CD8-positive, alpha-beta memory T cell (primary cell): Measurements from ENCODE around the gene KCNMA1. TPM values are rescaled to one million over a fixed set of nuclear protein-coding genes. Genes with fewer than 3 reads are reported as not detected.

Experiments
- CTCF ChIA-PET: fragments of 350-600 bp; sonication (Branson Sonifier 250); formaldehyde crosslinking; loops from one replicate; lab custom pipeline; 2021; ENCODE audit warnings: antibody characterized with exemption; lab: Charles Lee
- POLR2A ChIA-PET: fragments of 350-600 bp; sonication (Branson Sonifier 250); formaldehyde crosslinking; loops from one replicate; lab custom pipeline; 2021; ENCODE audit warnings: antibody characterized with exemption; lab: Charles Lee
- DNase-seq, 5 donors: peaks; one replicate each; pipeline versions ENCODE4 v3.0.0 to v3.0.0-alpha.2; 2020 to 2022; ENCODE audit warnings: mixed read lengths in 1 of 5
- H3K27ac ChIP-seq: one replicate; pipeline ENCODE4 v1.7.0; 2013; ENCODE audit warnings: low read depth, mild to moderate bottlenecking, low read length, moderate library complexity
- H3K27me3 ChIP-seq: 2 replicates; pipeline ENCODE4 v1.7.0; 2013; ENCODE audit warnings: low read length, mild to moderate bottlenecking; ENCODE audit not compliant: insufficient read depth, poor library complexity, severe bottlenecking
- H3K36me3 ChIP-seq: 2 replicates; pipeline ENCODE4 v1.7.0; 2013; ENCODE audit warnings: mild to moderate bottlenecking, low read length, moderate library complexity; ENCODE audit not compliant: insufficient read depth
- H3K4me1 ChIP-seq: 2 replicates; pipeline ENCODE4 v1.7.0; 2013; ENCODE audit warnings: mild to moderate bottlenecking, low read length, moderate library complexity; ENCODE audit not compliant: insufficient read depth
- H3K4me3 ChIP-seq: 2 replicates; pipeline ENCODE4 v1.7.0; 2013; ENCODE audit warnings: mild to moderate bottlenecking, low read length
- H3K9me3 ChIP-seq: 2 replicates; pipeline ENCODE4 v1.7.0; 2013; ENCODE audit warnings: mild to moderate bottlenecking, low read length
- H3K27ac Mint-ChIP-seq, 8 donors: one replicate each; pipeline ENCODE4 v1.8.0; 2020 to 2021; ENCODE audit warnings: mixed read lengths in 8 of 8, mild to moderate bottlenecking in 6 of 8, inconsistent platforms in 3 of 8, moderate library complexity in 3 of 8
- H3K27me3 Mint-ChIP-seq, 2 donors: one replicate each; pipeline ENCODE4 v1.8.0; 2020 to 2021; ENCODE audit warnings: mixed read lengths in 2 of 2, mild to moderate bottlenecking in 1 of 2, moderate library complexity in 1 of 2
- H3K36me3 Mint-ChIP-seq, 3 donors: one replicate each; pipeline ENCODE4 v1.8.0; 2020 to 2021; ENCODE audit warnings: mixed read lengths in 3 of 3, inconsistent platforms in 1 of 3, mild to moderate bottlenecking in 1 of 3
- H3K4me1 Mint-ChIP-seq, 3 donors: one replicate each; pipeline ENCODE4 v1.8.0; 2020 to 2021; ENCODE audit warnings: mixed read lengths in 3 of 3, inconsistent platforms in 1 of 3, mild to moderate bottlenecking in 1 of 3
- H3K4me3 Mint-ChIP-seq, 7 donors: one replicate each; pipeline ENCODE4 v1.8.0; 2020 to 2021; ENCODE audit warnings: mixed read lengths in 7 of 7, mild to moderate bottlenecking in 6 of 7, moderate library complexity in 4 of 7, inconsistent platforms in 2 of 7
- H3K9me3 Mint-ChIP-seq, 5 donors: one replicate each; pipeline ENCODE4 v1.8.0; 2020 to 2022; ENCODE audit warnings: mixed read lengths in 5 of 5, mild to moderate bottlenecking in 3 of 5, moderate library complexity in 2 of 5, inconsistent platforms in 1 of 5
- polyA plus RNA-seq: library from polyadenylated mRNA; unstranded; fragments of 300-500 nt; fragmentation: Illumina TruSeq; gene quantifications from one replicate; pipeline ENCODE4 v1.2.3, GENCODE V29; 2021
- total RNA-seq, 2 experiments: library from RNA; stranded (reverse); gene quantifications; one replicate each; pipeline ENCODE4 v1.2.3, GENCODE V29; 2021

The KCNMA1 gene
- total and polyA plus RNA-seq, 3 experiments from 2014 or later = 0.20 to 0.31 TPM; not detected in 1

DNA sequence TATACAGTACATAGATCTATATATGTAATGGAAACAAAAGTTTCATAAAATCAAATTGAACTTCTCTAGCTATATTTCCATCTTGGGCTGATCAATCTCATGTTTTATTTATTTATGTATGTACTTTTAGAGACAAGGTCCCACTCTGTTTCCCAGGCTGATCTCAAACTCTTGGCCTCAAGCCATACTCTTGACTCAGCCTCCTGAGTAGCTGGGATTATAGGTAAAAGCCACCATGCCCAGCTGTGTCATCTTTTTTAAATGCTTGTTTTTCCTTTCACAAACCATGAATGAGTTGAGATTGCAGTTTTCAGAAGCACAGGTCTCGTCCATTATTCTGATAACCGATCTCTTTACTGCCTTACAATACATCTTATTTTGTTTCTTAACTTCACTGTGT, 400.9 kb downstream of the KCNMA1 start:
- H3K27ac ChIP-seq = no peak overlapping the region
- ChIA-PET POLR2A (no interaction called here), CTCF (no interaction called here)
- DNase-seq = no peak
- Mint-ChIP-seq H3K4me3 (no peak overlapping the region), H3K36me3 (no peaks in the 10 kb centered on the region), H3K9me3 (no peaks in the 10 kb centered on the region), H3K27ac (no peak overlapping the region), H3K4me1 (no peaks in the 10 kb centered on the region), H3K27me3 (peaks cover 3 to 6% of the 10 kb centered on the region in 2 donors)
- no peaks in the 10 kb centered on the region for H3K9me3 ChIP-seq
- no peaks in the 10 kb centered on the region for H3K36me3 ChIP-seq
- H3K4me3 ChIP-seq = no peak overlapping the region
- H3K27me3 ChIP-seq = no peaks in the 10 kb centered on the region
- no peaks in the 10 kb centered on the region for H3K4me1 ChIP-seq

DNA sequence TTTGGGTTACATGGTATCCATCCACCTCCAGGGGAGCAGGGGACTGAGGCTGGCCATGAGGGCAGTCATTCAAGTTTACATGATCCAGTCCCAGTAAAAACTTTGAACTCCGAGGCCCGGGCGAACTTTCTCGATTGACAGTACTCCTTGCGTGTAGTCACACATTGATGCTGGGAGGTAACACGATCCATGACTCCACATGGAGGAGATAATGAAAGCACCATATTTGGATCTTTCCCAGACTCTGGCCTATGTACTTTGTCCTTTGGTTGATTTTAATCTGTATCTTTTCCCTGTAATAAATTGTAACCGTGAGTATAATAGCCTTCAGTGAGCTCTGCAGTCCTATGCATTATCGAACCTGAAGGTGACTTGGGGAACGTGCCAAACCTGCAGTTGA, 401.6 kb downstream of the KCNMA1 start:
- H3K27me3 Mint-ChIP-seq = peaks cover 3 to 6% of the 10 kb centered on the region in 2 donors
- ChIA-PET POLR2A (no interaction called here), CTCF (no interaction called here)
- Histone ChIP-seq H3K9me3 (no peaks in the 10 kb centered on the region), H3K4me1 (no peaks in the 10 kb centered on the region), H3K4me3 (no peak overlapping the region), H3K27ac (no peak overlapping the region), H3K36me3 (no peaks in the 10 kb centered on the region), H3K27me3 (no peaks in the 10 kb centered on the region)
- no peak overlapping the region for H3K4me3 Mint-ChIP-seq
- no peaks in the 10 kb centered on the region for H3K36me3 Mint-ChIP-seq
- no peak for DNase-seq
- H3K4me1 Mint-ChIP-seq = no peaks in the 10 kb centered on the region
- no peak overlapping the region for H3K27ac Mint-ChIP-seq
- no peaks in the 10 kb centered on the region for H3K9me3 Mint-ChIP-seq

DNA sequence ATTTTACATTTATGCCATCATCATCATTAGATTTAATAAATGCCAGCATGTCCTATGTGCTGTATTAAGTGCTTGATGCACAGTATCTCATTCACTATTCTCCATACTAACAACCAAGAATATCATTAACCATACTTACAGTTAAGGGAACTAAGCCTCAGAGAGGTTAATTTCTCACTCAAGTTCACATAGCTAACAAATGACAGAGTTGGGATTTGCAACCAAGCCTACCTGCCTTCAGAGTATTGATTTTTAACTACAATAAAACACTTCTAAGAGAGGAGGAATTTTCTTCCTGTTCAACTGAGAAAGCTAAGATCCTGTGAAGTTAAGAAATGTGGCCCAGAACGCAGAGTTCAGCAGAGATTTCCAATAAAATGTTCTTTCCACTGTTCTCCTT, 403.0 kb downstream of the KCNMA1 start:
- H3K9me3 Mint-ChIP-seq = no peaks in the 10 kb centered on the region
- H3K4me1 Mint-ChIP-seq = no peaks in the 10 kb centered on the region
- Histone ChIP-seq H3K4me3 (no peak overlapping the region), H3K4me1 (no peaks in the 10 kb centered on the region), H3K9me3 (no peaks in the 10 kb centered on the region), H3K27ac (no peak overlapping the region), H3K27me3 (no peaks in the 10 kb centered on the region), H3K36me3 (no peaks in the 10 kb centered on the region)
- no peak for DNase-seq
- POLR2A ChIA-PET = no interaction called here
- no peak overlapping the region for H3K4me3 Mint-ChIP-seq
- H3K36me3 Mint-ChIP-seq = no peaks in the 10 kb centered on the region
- H3K27me3 Mint-ChIP-seq = peaks cover 3 to 6% of the 10 kb centered on the region in 2 donors
- no peak overlapping the region for H3K27ac Mint-ChIP-seq
- CTCF ChIA-PET = no interaction called here

DNA sequence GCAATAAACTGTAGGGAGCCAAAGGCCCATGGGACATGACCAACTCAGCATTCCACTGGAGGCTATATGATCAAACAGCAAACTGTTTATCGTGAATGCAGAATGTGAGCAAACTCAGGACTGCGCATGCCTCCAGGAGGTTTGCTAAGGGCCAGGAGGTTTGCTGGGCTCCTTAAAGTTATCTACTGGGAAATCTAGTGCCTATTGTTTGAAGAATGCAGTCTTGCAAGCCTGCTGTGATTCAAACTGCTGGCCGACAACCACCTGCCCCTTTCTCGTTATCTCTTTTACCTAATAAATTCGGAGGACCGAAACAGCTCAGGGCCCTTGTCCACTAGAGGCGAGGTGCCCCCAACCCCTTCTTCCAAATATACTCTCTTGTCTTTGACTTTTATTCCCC, 404.1 kb downstream of the KCNMA1 start:
- ChIA-PET POLR2A (no interaction called here), CTCF (no interaction called here)
- no peak overlapping the region for H3K4me3 ChIP-seq
- H3K4me1 ChIP-seq = no peaks in the 10 kb centered on the region
- no peak overlapping the region for H3K27ac ChIP-seq
- H3K9me3 ChIP-seq = no peaks in the 10 kb centered on the region
- no peaks in the 10 kb centered on the region for H3K9me3 Mint-ChIP-seq
- no peaks in the 10 kb centered on the region for H3K27me3 ChIP-seq
- H3K36me3 Mint-ChIP-seq = no peaks in the 10 kb centered on the region
- no peak for DNase-seq
- H3K4me3 Mint-ChIP-seq = no peak overlapping the region
- no peak overlapping the region for H3K27ac Mint-ChIP-seq
- no peaks in the 10 kb centered on the region for H3K4me1 Mint-ChIP-seq
- peaks cover 0 to 3% of the 10 kb centered on the region in 2 donors for H3K27me3 Mint-ChIP-seq
- no peaks in the 10 kb centered on the region for H3K36me3 ChIP-seq

DNA sequence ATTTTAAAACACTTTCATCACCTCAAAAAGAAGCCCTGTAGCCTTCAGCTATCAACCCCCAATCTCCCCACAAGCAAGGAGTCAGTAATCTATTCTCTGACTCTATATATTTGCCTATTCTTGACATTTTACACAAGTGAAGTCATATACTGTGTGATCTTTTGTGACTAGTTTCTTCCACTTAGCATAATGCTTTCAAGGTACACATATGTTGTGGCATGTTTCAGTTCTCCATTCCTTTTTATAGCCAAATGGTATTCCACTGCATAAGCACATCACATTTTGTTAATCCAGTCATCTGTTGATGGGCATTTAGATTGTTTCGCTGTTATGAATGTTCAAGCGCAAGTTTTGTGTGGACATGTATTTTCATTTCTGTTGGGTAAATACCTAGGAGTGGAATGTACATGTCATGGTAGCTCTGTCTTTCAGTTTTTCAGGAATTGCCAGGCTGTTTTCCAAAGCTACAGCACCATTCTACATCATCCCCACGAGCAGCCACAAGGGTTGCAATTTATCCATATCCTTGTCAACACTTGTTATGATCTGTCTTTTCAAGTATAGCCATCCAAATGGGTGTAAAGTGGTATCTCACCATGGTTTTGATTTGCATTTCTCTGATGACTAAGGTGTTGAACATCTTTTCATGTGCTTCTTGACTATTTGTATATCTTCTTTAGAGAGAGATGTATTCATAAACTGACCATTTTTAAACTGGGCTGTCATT, 405.6 kb downstream of the KCNMA1 start:
- ChIA-PET CTCF (interaction anchor here (1.2 kb wide), 1 partner anchor 13 kb away, joined by 3 read pairs; no protein-coding TSS in a partner anchor), POLR2A (no interaction called here)
- no peak overlapping the region for H3K27ac Mint-ChIP-seq
- no peaks in the 10 kb centered on the region for H3K9me3 Mint-ChIP-seq
- DNase-seq = no peak
- no peak overlapping the region for H3K4me3 Mint-ChIP-seq
- no peaks in the 10 kb centered on the region for H3K4me1 Mint-ChIP-seq
- Histone ChIP-seq H3K36me3 (no peaks in the 10 kb centered on the region), H3K9me3 (no peaks in the 10 kb centered on the region), H3K4me1 (no peaks in the 10 kb centered on the region), H3K27me3 (no peaks in the 10 kb centered on the region), H3K4me3 (no peak overlapping the region), H3K27ac (no peak overlapping the region)
- H3K27me3 Mint-ChIP-seq = peaks cover 0 to 3% of the 10 kb centered on the region in 2 donors
- no peaks in the 10 kb centered on the region for H3K36me3 Mint-ChIP-seq

GRCh38 chr10:77231375-77231774, 406.2 kb downstream of the KCNMA1 start:
- POLR2A ChIA-PET = no interaction called here
- no peak for DNase-seq
- Mint-ChIP-seq H3K27me3 (peaks cover 0 to 3% of the 10 kb centered on the region in 2 donors), H3K27ac (no peak overlapping the region), H3K36me3 (no peaks in the 10 kb centered on the region), H3K4me1 (no peaks in the 10 kb centered on the region), H3K9me3 (no peaks in the 10 kb centered on the region), H3K4me3 (no peak overlapping the region)
- no peaks in the 10 kb centered on the region for H3K36me3 ChIP-seq
- no peaks in the 10 kb centered on the region for H3K4me1 ChIP-seq
- no peak overlapping the region for H3K27ac ChIP-seq
- H3K27me3 ChIP-seq = no peaks in the 10 kb centered on the region
- CTCF ChIA-PET = no interaction called here
- no peaks in the 10 kb centered on the region for H3K9me3 ChIP-seq
- no peak overlapping the region for H3K4me3 ChIP-seq

- H3K9me3 ChIP-seq = no peaks in the 10 kb centered on the region
- H3K4me1 ChIP-seq = no peaks in the 10 kb centered on the region
- POLR2A ChIA-PET = no interaction called here
- DNase-seq = no peak
- H3K27me3 ChIP-seq = no peaks in the 10 kb centered on the region
- Mint-ChIP-seq H3K4me1 (peaks cover 0 to 3% (median 0%) of the 10 kb centered on the region in 3 donors), H3K36me3 (no peaks in the 10 kb centered on the region), H3K9me3 (no peaks in the 10 kb centered on the region), H3K27me3 (peaks cover 0 to 5% of the 10 kb centered on the region in 2 donors), H3K27ac (no peak overlapping the region), H3K4me3 (no peak overlapping the region)
- H3K36me3 ChIP-seq = no peaks in the 10 kb centered on the region
- no peak overlapping the region for H3K4me3 ChIP-seq
- no peak overlapping the region for H3K27ac ChIP-seq
- CTCF ChIA-PET = no interaction called here
Measured at GRCh38 chr10:77230194-77230593, 407.4 kb downstream of the KCNMA1 start.

DNA sequence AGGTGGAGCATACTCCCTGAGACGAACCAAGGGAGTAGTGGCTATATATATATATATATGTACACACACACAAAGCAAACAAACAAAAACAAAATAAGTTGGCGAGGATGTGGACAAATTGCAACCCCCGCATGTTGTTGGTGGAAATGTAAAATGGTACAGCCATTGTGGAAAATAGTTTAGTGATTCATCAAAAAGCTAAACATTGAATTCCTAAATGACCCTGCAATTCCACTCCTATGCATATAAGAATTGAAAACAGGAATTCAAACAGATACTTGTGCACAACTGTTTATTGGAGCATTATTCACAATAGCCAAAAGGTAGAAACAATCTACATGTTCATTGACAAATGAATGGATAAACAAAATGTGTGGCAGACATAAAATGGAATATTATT, 407.9 kb downstream of the KCNMA1 start:
- DNase-seq = no peak
- Mint-ChIP-seq H3K27ac (no peak overlapping the region), H3K4me3 (no peak overlapping the region), H3K9me3 (no peaks in the 10 kb centered on the region), H3K27me3 (peaks cover 0 to 5% of the 10 kb centered on the region in 2 donors), H3K36me3 (no peaks in the 10 kb centered on the region), H3K4me1 (peaks cover 0 to 3% (median 0%) of the 10 kb centered on the region in 3 donors)
- H3K4me1 ChIP-seq = no peaks in the 10 kb centered on the region
- H3K9me3 ChIP-seq = no peaks in the 10 kb centered on the region
- H3K27me3 ChIP-seq = no peaks in the 10 kb centered on the region
- POLR2A ChIA-PET = no interaction called here
- H3K27ac ChIP-seq = no peak overlapping the region
- H3K4me3 ChIP-seq = no peak overlapping the region
- no peaks in the 10 kb centered on the region for H3K36me3 ChIP-seq
- CTCF ChIA-PET = no interaction called here
